ENCODE data around the gene VIPR2.

DNA sequence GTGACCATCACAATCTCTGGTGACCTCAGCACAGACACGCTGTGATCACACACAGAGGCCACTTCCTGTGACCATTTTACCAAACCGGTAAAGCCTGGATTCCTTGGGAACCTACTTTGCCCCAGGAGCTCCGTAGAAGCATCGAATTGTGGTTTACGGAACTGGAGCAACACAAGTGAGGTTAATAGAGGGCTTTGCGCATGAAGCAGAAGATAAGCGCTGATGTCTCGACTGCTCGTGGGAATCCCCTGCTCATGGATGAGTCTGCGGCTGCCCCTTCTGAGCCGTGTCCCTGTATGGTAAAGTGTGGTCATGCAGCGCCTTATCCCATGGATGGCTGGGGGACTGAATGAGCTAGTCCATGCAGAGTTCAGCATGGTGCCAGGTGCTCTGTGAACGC is 53.6 kb downstream of the VIPR2 start:
- TF ChIP-seq SUZ12 (IDR thresholded peaks at IDR 0.05; ENCODE audit: extremely low read depth, insufficient read depth, insufficient read length) (no peak), YY1 (IDR thresholded peaks at IDR 0.05; ENCODE audit: insufficient read depth, insufficient read length) (no peak)

All from NT2/D1 (cell line).